RWPE1 (cell line): ENCODE data around the gene IFI27L1.

ENCODE experiments used
- CTCF ChIA-PET: fragments of 350-600 bp; sonication (Branson Sonifier 250); formaldehyde crosslinking; extraction: SDS; loops from one replicate; lab custom pipeline; 2021; lab: Yijun Ruan, JAX
- POLR2A ChIA-PET: fragments of 400-600 bp; formaldehyde crosslinking; extraction: SDS; loops from one replicate; lab custom pipeline; 2020; ENCODE audit warnings: antibody characterized with exemption; ENCODE audit not compliant: low non-redundant PET; lab: Yijun Ruan, JAX
- DNase-seq: peaks from one replicate; pipeline ENCODE4 v3.0.0; 2012; ENCODE audit warnings: low spot score
- H3K27ac ChIP-seq: fragments of 450-650 bp; 2 replicates; pipeline ENCODE4 v1.5.1; 2017
- TF ChIP-seq, protein P1 (sequence below): fragments of 450-650 bp; conservative IDR thresholded peaks from 2 replicates; pipeline ENCODE4 v1.5.1; 2017; ENCODE audit warnings: low read depth, mild to moderate bottlenecking

Gene IFI27L1

DNA sequence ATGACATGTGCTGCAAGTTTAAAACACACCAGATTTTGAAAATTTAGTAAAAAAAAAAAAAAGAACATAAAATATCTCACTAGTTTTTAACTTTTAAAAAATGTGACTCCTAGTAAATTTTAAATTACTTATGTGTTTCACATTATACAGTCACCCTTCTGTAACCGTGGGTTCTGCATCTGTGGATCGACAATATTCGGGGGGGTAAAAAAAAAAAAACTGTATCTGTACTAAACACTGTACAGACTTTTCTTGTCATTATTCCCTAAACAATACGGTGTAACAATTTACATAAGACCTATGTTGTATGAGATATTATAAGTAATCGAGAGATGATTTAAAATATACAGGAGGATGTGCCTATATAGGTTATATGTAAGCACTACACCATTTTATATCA is 3.3 kb upstream of the IFI27L1 start:
- ChIA-PET POLR2A (no interaction called here), CTCF (interaction anchor here (0.7 kb wide), 1 partner anchor 71 kb away, joined by 3 read pairs; no protein-coding TSS in a partner anchor)
- no peak overlapping the region for H3K27ac ChIP-seq
- no peak for DNase-seq
- TF ChIP-seq, protein P1, sequence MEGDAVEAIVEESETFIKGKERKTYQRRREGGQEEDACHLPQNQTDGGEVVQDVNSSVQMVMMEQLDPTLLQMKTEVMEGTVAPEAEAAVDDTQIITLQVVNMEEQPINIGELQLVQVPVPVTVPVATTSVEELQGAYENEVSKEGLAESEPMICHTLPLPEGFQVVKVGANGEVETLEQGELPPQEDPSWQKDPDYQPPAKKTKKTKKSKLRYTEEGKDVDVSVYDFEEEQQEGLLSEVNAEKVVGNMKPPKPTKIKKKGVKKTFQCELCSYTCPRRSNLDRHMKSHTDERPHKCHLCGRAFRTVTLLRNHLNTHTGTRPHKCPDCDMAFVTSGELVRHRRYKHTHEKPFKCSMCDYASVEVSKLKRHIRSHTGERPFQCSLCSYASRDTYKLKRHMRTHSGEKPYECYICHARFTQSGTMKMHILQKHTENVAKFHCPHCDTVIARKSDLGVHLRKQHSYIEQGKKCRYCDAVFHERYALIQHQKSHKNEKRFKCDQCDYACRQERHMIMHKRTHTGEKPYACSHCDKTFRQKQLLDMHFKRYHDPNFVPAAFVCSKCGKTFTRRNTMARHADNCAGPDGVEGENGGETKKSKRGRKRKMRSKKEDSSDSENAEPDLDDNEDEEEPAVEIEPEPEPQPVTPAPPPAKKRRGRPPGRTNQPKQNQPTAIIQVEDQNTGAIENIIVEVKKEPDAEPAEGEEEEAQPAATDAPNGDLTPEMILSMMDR, result no peak

DNA sequence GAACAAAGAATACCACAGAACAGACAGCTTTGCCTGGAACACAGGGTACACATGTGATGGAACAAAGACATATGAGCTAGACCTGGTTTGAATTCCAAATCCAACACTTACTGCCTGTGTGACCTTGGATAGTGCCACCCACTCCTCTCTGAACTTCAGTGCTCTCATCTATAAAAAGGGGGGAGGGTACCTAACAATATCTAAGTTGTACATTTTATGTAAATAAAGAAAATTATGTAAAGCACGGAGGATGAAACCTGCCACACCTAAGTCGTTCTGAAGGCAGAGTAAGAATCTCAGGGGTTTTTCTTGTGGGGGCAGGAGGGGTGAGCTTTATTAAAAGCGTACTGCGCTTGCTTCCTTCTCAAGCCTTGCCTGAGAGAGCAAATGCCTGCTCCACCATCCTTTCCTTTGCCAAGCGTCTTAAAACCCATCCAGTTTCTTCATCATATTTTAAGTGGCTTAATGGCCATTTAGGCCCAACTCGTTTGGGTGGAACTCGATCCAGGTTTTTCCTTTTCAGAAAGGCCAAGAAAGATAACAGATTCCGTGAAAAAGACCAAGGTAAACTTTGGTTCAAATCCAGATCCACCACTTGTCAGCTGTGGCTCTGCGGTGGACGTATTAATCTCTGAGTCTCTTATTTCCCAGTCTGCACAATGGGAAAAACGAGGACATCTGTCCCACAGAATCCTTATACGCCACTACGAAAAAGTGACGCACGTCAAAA is 1.1 kb upstream of the IFI27L1 start:
- TF ChIP-seq, protein P1, result no peak

GRCh38 chr14:94081386-94081820 is 293 bp downstream of the IFI27L1 start:
- peak overlapping the region; percentile 83 for H3K27ac ChIP-seq
- no peak for DNase-seq
- POLR2A ChIA-PET, result no interaction called here
- TF ChIP-seq, protein P1, result no peak
- CTCF ChIA-PET, result no interaction called here

More for the DNA sequence above, 1.1 kb upstream of the IFI27L1 start:
- CTCF ChIA-PET, result interaction anchor here (0.6 kb wide), 2 partner anchors 100 to 123 kb away, joined by 3 read pairs; no protein-coding TSS in a partner anchor
- DNase-seq, result peak; percentile 44
- POLR2A ChIA-PET, result no interaction called here
- H3K27ac ChIP-seq, result peak overlapping the region; percentile 83

- DNase-seq, result no peak
- CTCF ChIA-PET, result interaction anchor here (0.7 kb wide), 2 partner anchors 265 to 1233 kb away, joined by 3 to 4 read pairs; no protein-coding TSS in a partner anchor
- no peak overlapping the region for H3K27ac ChIP-seq
- TF ChIP-seq, protein P1, result no peak
- POLR2A ChIA-PET, result no interaction called here
Observed at GRCh38 chr14:94087891-94088290, 6.8 kb downstream of the IFI27L1 start.

GRCh38 chr14:94088516-94088915 is 7.4 kb downstream of the IFI27L1 start:
- POLR2A ChIA-PET, result interaction anchor here (0.6 kb wide), 1 partner anchor 53 kb away, joined by 5 read pairs; no protein-coding TSS in a partner anchor
- CTCF ChIA-PET, result no interaction called here
- no peak overlapping the region for H3K27ac ChIP-seq
- TF ChIP-seq, protein P1, result no peak
- DNase-seq, result no peak

DNA sequence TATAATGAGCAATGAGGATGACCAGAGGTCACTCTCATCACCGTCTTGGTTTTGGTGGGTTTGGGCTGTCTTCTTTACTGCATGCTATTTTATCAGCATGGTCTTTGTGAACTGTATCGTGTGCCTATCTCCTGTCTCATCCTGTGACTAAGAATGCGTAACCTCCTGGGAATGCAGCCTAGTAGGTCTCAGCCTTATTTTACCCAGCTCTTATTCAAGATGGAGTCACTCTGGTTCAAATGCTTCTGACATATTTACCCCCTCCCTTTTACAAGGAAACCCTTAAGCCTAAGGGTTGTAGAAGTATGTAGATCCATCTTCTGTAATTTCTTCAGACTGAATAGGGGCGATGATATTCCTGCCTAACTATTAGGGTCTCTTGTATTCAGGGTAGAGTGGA is 8.4 kb downstream of the IFI27L1 start:
- CTCF ChIA-PET, result no interaction called here
- H3K27ac ChIP-seq, result no peak overlapping the region
- DNase-seq, result no peak
- TF ChIP-seq, protein P1, result no peak
- POLR2A ChIA-PET, result no interaction called here
